ENCODE results near the gene DCP2. TPM values are rescaled to one million over a fixed set of nuclear protein-coding genes. Genes with fewer than 3 reads are reported as not detected.

Gene DCP2
- total and polyA plus RNA-seq, 10 of the 15 experiments (the other 5 are each of a cell fraction or from before 2014, with no cell fraction given), result 23.4 to 81.6 (median 47.4) TPM

DNA sequence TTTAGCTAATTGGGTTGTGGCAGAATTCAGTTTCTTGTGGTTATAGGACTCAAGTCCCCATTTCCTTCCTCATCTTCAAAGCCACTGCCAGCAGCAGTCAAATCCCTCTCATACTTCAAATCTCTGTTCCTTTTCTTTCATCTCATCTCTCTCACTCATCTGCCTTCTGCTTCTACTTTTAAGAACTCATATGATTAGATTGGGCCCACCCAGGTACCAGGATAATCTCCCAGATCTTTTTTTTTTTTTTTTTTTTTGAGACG is 46.6 kb upstream of the DCP2 start (continued):
- TF ChIP-seq NBN (IDR thresholded peaks at IDR 0.05) (no peak), RCOR1 (conservative IDR thresholded peaks at IDR 0.05; ENCODE audit: low read depth, low read length) (no peak), RAD51 (IDR thresholded peaks at IDR 0.05) (no peak), SRF (IDR thresholded peaks at IDR 0.05; ENCODE audit: low read depth in 2 of 2, low read length in 2 of 2) (no peak), BCL11A (IDR thresholded peaks at IDR 0.05; ENCODE audit: low read depth, low read length) (peak; percentile 81), POLR2AphosphoS5 (IDR thresholded peaks at IDR 0.05; ENCODE audit: low read length) (no peak), POLR2AphosphoS2 (IDR thresholded peaks at IDR 0.05; ENCODE audit: low read depth, low read length) (no peak), EGR1 (IDR thresholded peaks at IDR 0.05; ENCODE audit: borderline replicate concordance in 1 of 2, low read depth in 2 of 2, low read length in 2 of 2) (no peak), ZNF217 (IDR thresholded peaks at IDR 0.05) (no peak), CHD2 (IDR thresholded peaks at IDR 0.05; ENCODE audit: borderline replicate concordance, low read depth, low read length) (no peak), SMAD5 (IDR thresholded peaks at IDR 0.05; ENCODE audit: low read depth) (no peak), IKZF1 (conservative IDR thresholded peaks at IDR 0.05) (peak; percentile 66; the same call in 1 of the 2 replicates), ZNF207 (IDR thresholded peaks at IDR 0.05; ENCODE audit: borderline replicate concordance) (no peak), KAT2A (conservative IDR thresholded peaks at IDR 0.05; ENCODE audit: control insufficient read depth, low read depth, low read length) (no peak), POLR2A (IDR thresholded peaks at IDR 0.05; ENCODE audit: low read depth, low read length) (no peak), RBBP5 (conservative IDR thresholded peaks at IDR 0.05) (no peak), NR2F1 (conservative IDR thresholded peaks at IDR 0.05) (no peak), SP1 (IDR thresholded peaks at IDR 0.05; ENCODE audit: low read depth, low read length) (no peak), RB1 (IDR thresholded peaks at IDR 0.05; ENCODE audit: borderline replicate concordance) (no peak), JUND (IDR thresholded peaks at IDR 0.05; ENCODE audit: low read depth, low read length) (no peak), TAF1 (IDR thresholded peaks at IDR 0.05; ENCODE audit: borderline replicate concordance, low read depth, low read length) (no peak), PAX8 (IDR thresholded peaks at IDR 0.05) (no peak), POU2F2 (IDR thresholded peaks at IDR 0.05; ENCODE audit: borderline replicate concordance, low read depth, low read length) (peak; percentile 39; the same call in 1 of the 3 replicates), SIN3A (IDR thresholded peaks at IDR 0.05; ENCODE audit: low read depth, low read length) (no peak)
- TF ChIP-seq, protein P1, sequence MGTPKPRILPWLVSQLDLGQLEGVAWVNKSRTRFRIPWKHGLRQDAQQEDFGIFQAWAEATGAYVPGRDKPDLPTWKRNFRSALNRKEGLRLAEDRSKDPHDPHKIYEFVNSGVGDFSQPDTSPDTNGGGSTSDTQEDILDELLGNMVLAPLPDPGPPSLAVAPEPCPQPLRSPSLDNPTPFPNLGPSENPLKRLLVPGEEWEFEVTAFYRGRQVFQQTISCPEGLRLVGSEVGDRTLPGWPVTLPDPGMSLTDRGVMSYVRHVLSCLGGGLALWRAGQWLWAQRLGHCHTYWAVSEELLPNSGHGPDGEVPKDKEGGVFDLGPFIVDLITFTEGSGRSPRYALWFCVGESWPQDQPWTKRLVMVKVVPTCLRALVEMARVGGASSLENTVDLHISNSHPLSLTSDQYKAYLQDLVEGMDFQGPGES (IDR thresholded peaks at IDR 0.05), result no peak
- TF ChIP-seq, protein P2, sequence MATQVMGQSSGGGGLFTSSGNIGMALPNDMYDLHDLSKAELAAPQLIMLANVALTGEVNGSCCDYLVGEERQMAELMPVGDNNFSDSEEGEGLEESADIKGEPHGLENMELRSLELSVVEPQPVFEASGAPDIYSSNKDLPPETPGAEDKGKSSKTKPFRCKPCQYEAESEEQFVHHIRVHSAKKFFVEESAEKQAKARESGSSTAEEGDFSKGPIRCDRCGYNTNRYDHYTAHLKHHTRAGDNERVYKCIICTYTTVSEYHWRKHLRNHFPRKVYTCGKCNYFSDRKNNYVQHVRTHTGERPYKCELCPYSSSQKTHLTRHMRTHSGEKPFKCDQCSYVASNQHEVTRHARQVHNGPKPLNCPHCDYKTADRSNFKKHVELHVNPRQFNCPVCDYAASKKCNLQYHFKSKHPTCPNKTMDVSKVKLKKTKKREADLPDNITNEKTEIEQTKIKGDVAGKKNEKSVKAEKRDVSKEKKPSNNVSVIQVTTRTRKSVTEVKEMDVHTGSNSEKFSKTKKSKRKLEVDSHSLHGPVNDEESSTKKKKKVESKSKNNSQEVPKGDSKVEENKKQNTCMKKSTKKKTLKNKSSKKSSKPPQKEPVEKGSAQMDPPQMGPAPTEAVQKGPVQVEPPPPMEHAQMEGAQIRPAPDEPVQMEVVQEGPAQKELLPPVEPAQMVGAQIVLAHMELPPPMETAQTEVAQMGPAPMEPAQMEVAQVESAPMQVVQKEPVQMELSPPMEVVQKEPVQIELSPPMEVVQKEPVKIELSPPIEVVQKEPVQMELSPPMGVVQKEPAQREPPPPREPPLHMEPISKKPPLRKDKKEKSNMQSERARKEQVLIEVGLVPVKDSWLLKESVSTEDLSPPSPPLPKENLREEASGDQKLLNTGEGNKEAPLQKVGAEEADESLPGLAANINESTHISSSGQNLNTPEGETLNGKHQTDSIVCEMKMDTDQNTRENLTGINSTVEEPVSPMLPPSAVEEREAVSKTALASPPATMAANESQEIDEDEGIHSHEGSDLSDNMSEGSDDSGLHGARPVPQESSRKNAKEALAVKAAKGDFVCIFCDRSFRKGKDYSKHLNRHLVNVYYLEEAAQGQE (IDR thresholded peaks at IDR 0.05; ENCODE audit: low read depth, low read length), result no peak
- TF ChIP-seq, protein P3, sequence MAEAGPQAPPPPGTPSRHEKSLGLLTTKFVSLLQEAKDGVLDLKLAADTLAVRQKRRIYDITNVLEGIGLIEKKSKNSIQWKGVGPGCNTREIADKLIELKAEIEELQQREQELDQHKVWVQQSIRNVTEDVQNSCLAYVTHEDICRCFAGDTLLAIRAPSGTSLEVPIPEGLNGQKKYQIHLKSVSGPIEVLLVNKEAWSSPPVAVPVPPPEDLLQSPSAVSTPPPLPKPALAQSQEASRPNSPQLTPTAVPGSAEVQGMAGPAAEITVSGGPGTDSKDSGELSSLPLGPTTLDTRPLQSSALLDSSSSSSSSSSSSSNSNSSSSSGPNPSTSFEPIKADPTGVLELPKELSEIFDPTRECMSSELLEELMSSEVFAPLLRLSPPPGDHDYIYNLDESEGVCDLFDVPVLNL (IDR thresholded peaks at IDR 0.05; ENCODE audit: low read depth, low read length), result no peak
